Measurements from ENCODE around the gene BPTF. TPM values are rescaled to one million over a fixed set of nuclear protein-coding genes. Genes with fewer than 3 reads are reported as not detected.
A peak's percentile ranks its signal among the peaks of the same experiment; 100 is the strongest.
"Not testable (repeated sequence)": the region's sequence is repeated elsewhere in the genome, so short reads cannot be mapped to it uniquely, and the experiment has no call there.

Gene BPTF
- total and polyA plus RNA-seq, 2 experiments from 2014 or later = 38.1 to 46.3 TPM

GRCh38 chr17:67993998-67994361 lies 168.7 kb downstream of the BPTF start:
- Histone ChIP-seq H3K27ac (peak overlapping the region; percentile 100), H2AFZ (peak overlapping the region; percentile 99)
- DNase-seq (ENCODE audit: low spot score) = no peak

GRCh38 chr17:67994817-67995569 lies 169.7 kb downstream of the BPTF start:
- Histone ChIP-seq H3K79me2 (no peaks in the 10 kb centered on the region), H3K9me3 (ENCODE audit: low read depth) (no peaks in the 10 kb centered on the region), H3K27ac (peak overlapping the region; percentile 8), H3K4me2 (peak overlapping the region; percentile 98), H4K20me1 (ENCODE audit: insufficient read depth, poor library complexity, severe bottlenecking) (no peaks in the 10 kb centered on the region), H3K9me2 (replicated peaks; ENCODE audit: insufficient read depth) (no peaks in the 10 kb centered on the region), H3K4me3 (peak overlapping the region; percentile 23), H2AFZ (no peak overlapping the region), H3K27me3 (no peaks in the 10 kb centered on the region), H3K4me1 (ENCODE audit: insufficient read depth) (peaks cover 8% of the 10 kb centered on the region), H3K36me3 (replicated peaks; ENCODE audit: insufficient read depth, low read depth) (no peaks in the 10 kb centered on the region)
- DNase-seq (ENCODE audit: low spot score) = peak; percentile 24
- TF ChIP-seq CTCF (IDR thresholded peaks at IDR 0.05; ENCODE audit: poor library complexity) = no peak
- TF ChIP-seq EZH2phosphoT487 (IDR thresholded peaks at IDR 0.05; ENCODE audit: low read depth, severe bottlenecking, unreplicated experiment) = no peak
- no peak for TF ChIP-seq EZH2 (IDR thresholded peaks at IDR 0.05; ENCODE audit: borderline replicate concordance)
- WGBS (ENCODE audit: low lambda C conversion rate, missing lambda C conversion rate) = 29% methylated on average over 9 of the region's 9 CpGs

More at GRCh38 chr17:67993998-67994361, 168.7 kb downstream of the BPTF start:
- Histone ChIP-seq H3K4me2 (peak overlapping the region; percentile 98), H3K9me2 (replicated peaks; ENCODE audit: insufficient read depth) (no peaks in the 10 kb centered on the region), H3K79me2 (no peaks in the 10 kb centered on the region), H3K4me3 (peak overlapping the region; percentile 97), H3K36me3 (replicated peaks; ENCODE audit: insufficient read depth, low read depth) (no peaks in the 10 kb centered on the region), H4K20me1 (ENCODE audit: insufficient read depth, poor library complexity, severe bottlenecking) (no peaks in the 10 kb centered on the region), H3K4me1 (ENCODE audit: insufficient read depth) (peaks cover 8% of the 10 kb centered on the region), H3K27me3 (no peaks in the 10 kb centered on the region), H3K9me3 (ENCODE audit: low read depth) (no peaks in the 10 kb centered on the region)
- TF ChIP-seq CTCF (IDR thresholded peaks at IDR 0.05; ENCODE audit: poor library complexity) (no peak), EZH2 (IDR thresholded peaks at IDR 0.05; ENCODE audit: borderline replicate concordance) (no peak), EZH2phosphoT487 (IDR thresholded peaks at IDR 0.05; ENCODE audit: low read depth, severe bottlenecking, unreplicated experiment) (no peak)
- WGBS (ENCODE audit: low lambda C conversion rate, missing lambda C conversion rate) = 6% methylated on average over 12 of the region's 21 CpGs

- no peaks in the 10 kb centered on the region for H3K9me3 ChIP-seq (ENCODE audit: low read depth)
- H3K4me2 ChIP-seq = peak overlapping the region; percentile 98
- DNase-seq (ENCODE audit: low spot score) = peak; percentile 29
- H3K27me3 ChIP-seq = no peaks in the 10 kb centered on the region
- WGBS (ENCODE audit: low lambda C conversion rate, missing lambda C conversion rate) = under 1% methylated on average over 33 of the region's 43 CpGs
- no peaks in the 10 kb centered on the region for H3K36me3 ChIP-seq (replicated peaks; ENCODE audit: insufficient read depth, low read depth)
- H3K27ac ChIP-seq = peak overlapping the region; percentile 37
- TF ChIP-seq CTCF (IDR thresholded peaks at IDR 0.05; ENCODE audit: poor library complexity) = no peak
- TF ChIP-seq EZH2phosphoT487 (IDR thresholded peaks at IDR 0.05; ENCODE audit: low read depth, severe bottlenecking, unreplicated experiment) = no peak
- no peak for TF ChIP-seq EZH2 (IDR thresholded peaks at IDR 0.05; ENCODE audit: borderline replicate concordance)
- no peaks in the 10 kb centered on the region for H3K79me2 ChIP-seq
- H2AFZ ChIP-seq = peak overlapping the region; percentile 75
- peaks cover 8% of the 10 kb centered on the region for H3K4me1 ChIP-seq (ENCODE audit: insufficient read depth)
- no peaks in the 10 kb centered on the region for H4K20me1 ChIP-seq (ENCODE audit: insufficient read depth, poor library complexity, severe bottlenecking)
- no peaks in the 10 kb centered on the region for H3K9me2 ChIP-seq (replicated peaks; ENCODE audit: insufficient read depth)
- H3K4me3 ChIP-seq = peak overlapping the region; percentile 23
These were observed 170.4 kb downstream of the BPTF start for GRCh38 chr17:67995570-67996263.

- not testable (repeated sequence) for H4K20me1 ChIP-seq (ENCODE audit: insufficient read depth, poor library complexity, severe bottlenecking); H3K4me1 ChIP-seq (ENCODE audit: insufficient read depth); H3K36me3 ChIP-seq (replicated peaks; ENCODE audit: insufficient read depth, low read depth); H3K79me2 ChIP-seq; H3K9me3 ChIP-seq (ENCODE audit: low read depth); H3K9me2 ChIP-seq (replicated peaks; ENCODE audit: insufficient read depth); H3K27me3 ChIP-seq; DNase-seq (ENCODE audit: low spot score)
- WGBS (ENCODE audit: low lambda C conversion rate, missing lambda C conversion rate) = 31% methylated on average over 25 of the region's 25 CpGs
- Histone ChIP-seq H2AFZ (peak within 1 kb of the TSS; percentile 75), H3K4me3 (peak within 1 kb of the TSS; percentile 23), H3K27ac (peak within 1 kb of the TSS; percentile 37), H3K4me2 (peak within 1 kb of the TSS; percentile 98)
These were observed 171.2 kb downstream of the BPTF start, which contains the start of gene C17orf58 for GRCh38 chr17:67996301-67997171. Gene C17orf58 (minus strand): TSS chr17:67996469. CDS start chr17:67996198, 271 bp downstream.
